ENCODE data around the gene TADA1. TPM values are rescaled to one million over a fixed set of nuclear protein-coding genes. Genes with fewer than 3 reads are reported as not detected.

Gene TADA1
- total RNA-seq, 3 donors from 2014 or later: 6.9 to 18.7 (median 14.1) TPM

DNA sequence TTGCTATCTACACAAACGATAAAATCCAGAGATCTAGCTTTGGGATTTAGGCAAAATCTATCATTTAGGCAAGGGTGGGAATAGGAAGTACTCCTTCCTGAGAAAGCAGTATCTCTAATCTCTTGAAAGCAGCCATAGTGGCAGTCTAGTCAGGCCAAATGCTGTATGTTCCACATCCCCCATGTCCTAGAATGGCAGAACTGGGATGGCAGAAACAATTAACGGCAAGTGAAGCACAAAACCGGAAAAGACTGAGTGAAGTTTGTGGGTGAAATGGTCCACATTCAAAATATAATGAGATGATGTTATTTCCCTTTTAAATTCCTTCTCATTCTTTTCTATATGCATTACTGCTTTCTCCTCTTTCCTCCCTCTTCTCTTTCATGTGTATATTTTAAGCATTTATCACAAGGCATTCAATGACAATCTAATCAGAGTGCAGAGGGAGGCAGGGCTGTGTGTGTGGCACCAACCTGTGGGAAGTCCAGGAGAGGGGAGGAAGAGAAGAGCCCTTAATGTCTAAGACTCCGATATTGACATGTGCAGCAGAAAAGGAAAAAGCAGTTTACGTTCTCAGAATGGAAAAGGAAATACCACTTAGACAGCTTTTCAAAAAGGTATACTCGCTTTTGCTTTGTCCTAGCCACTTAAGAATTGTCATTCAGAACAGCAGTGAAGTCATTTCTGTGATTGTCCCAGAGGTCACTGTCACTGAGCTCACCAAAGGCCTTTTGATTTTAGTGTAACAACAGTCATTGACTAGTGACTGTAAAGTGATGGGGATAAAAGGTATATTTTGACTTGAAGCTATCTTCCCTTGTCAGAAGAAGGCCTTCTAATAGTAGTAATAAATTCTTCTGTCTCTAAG, 42.3 kb upstream of the TADA1 start:
- no peaks in the 10 kb centered on the region for H3K36me3 ChIP-seq
- no peaks in the 10 kb centered on the region for H3K9me3 ChIP-seq
- no peak for DNase-seq (ENCODE audit: low spot score in 2 of 2)
- H3K27me3 ChIP-seq: peaks cover 3 to 34% of the 10 kb centered on the region in 2 donors
- TF ChIP-seq CTCF (IDR thresholded peaks at IDR 0.05) (no peak), POLR2A (IDR thresholded peaks at IDR 0.05) (no peak), POLR2AphosphoS5 (IDR thresholded peaks at IDR 0.05) (no peak)
- H3K4me1 ChIP-seq: no peaks in the 10 kb centered on the region
- H3K27ac ChIP-seq: no peak overlapping the region
- H3K4me3 ChIP-seq: no peak overlapping the region
- intact Hi-C loops (cut with DNase I; ENCODE audit: low total_unique reads): no loop called here

- Histone ChIP-seq H3K27me3 (peaks cover under 1 to 23% of the 10 kb centered on the region in 2 donors), H3K36me3 (no peaks in the 10 kb centered on the region), H3K4me1 (no peaks in the 10 kb centered on the region), H3K4me3 (no peak overlapping the region), H3K9me3 (no peaks in the 10 kb centered on the region), H3K27ac (no peak overlapping the region)
- TF ChIP-seq POLR2A (IDR thresholded peaks at IDR 0.05) (no peak), POLR2AphosphoS5 (IDR thresholded peaks at IDR 0.05) (no peak), CTCF (IDR thresholded peaks at IDR 0.05) (no peak)
- intact Hi-C loops (cut with DNase I; ENCODE audit: low total_unique reads): no loop called here
- DNase-seq (ENCODE audit: low spot score in 2 of 2): no peak
Measured at GRCh38 chr1:166915941-166916340, 39.9 kb upstream of the TADA1 start.

DNA sequence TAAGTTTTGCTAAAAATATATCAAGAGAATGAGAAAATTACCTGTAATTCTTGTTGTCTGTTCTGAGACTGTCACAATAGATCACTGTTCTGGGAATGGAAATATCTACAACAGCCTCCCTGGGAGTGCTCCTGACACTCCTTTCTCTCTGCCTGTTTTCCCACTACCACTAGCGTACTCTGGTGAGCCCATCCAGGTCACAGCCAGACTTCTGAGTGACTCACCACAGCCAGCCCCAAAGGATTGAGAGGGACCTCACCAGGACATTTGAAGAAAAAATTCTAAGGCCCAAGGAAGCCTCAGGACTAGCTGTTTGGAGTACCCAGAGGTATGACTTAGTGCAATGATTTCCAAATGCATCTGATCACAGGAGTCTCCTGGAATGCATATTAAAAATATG, 39.0 kb upstream of the TADA1 start:
- Histone ChIP-seq H3K27ac (no peak overlapping the region), H3K4me1 (no peaks in the 10 kb centered on the region), H3K36me3 (no peaks in the 10 kb centered on the region), H3K27me3 (peaks cover 0 to 14% of the 10 kb centered on the region in 2 donors), H3K4me3 (no peak overlapping the region), H3K9me3 (no peaks in the 10 kb centered on the region)
- no peak for DNase-seq (ENCODE audit: low spot score in 2 of 2)
- no peak for TF ChIP-seq POLR2AphosphoS5 (IDR thresholded peaks at IDR 0.05)
- TF ChIP-seq CTCF (IDR thresholded peaks at IDR 0.05): no peak
- TF ChIP-seq POLR2A (IDR thresholded peaks at IDR 0.05): no peak
- intact Hi-C loops (cut with DNase I; ENCODE audit: low total_unique reads): no loop called here

DNA sequence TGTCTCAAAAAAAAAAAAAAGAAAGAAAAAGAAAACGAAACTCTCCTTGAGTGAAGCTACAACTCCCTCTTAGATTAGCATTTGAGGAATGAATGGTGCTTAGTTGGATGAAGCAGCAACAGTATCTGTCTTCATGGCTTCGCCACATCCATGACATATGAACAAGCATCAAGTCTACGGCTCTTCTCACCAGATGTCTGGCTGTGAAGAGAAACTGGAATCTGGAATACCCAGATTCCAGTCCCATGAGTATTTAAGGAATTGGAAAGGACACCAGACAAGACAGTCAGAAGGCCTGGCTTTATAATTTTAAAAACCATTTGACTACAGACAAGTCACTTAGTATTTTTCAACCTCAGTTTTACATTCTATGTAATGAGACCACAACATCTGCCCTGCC, 38.0 kb upstream of the TADA1 start:
- Histone ChIP-seq H3K27me3 (peaks cover 0 to 5% of the 10 kb centered on the region in 2 donors), H3K27ac (no peak overlapping the region), H3K4me3 (no peak overlapping the region), H3K4me1 (no peaks in the 10 kb centered on the region), H3K9me3 (no peaks in the 10 kb centered on the region), H3K36me3 (no peaks in the 10 kb centered on the region)
- DNase-seq (ENCODE audit: low spot score in 2 of 2): no peak
- no peak for TF ChIP-seq CTCF (IDR thresholded peaks at IDR 0.05)
- intact Hi-C loops (cut with DNase I; ENCODE audit: low total_unique reads): loop anchor here (5.0 kb wide), 1 partner anchor 693 kb away; no protein-coding TSS in a partner anchor

GRCh38 chr1:166911624-166912023, 35.6 kb upstream of the TADA1 start:
- no peaks in the 10 kb centered on the region for H3K27me3 ChIP-seq
- H3K4me1 ChIP-seq: no peaks in the 10 kb centered on the region
- no peak overlapping the region for H3K4me3 ChIP-seq
- H3K36me3 ChIP-seq: no peaks in the 10 kb centered on the region
- H3K27ac ChIP-seq: no peak overlapping the region
- DNase-seq (ENCODE audit: low spot score in 2 of 2): no peak
- TF ChIP-seq CTCF (IDR thresholded peaks at IDR 0.05) (no peak), POLR2AphosphoS5 (IDR thresholded peaks at IDR 0.05) (no peak), POLR2A (IDR thresholded peaks at IDR 0.05) (no peak)
- intact Hi-C loops (cut with DNase I; ENCODE audit: low total_unique reads): loop anchor here (5.0 kb wide), 1 partner anchor 696 kb away; no protein-coding TSS in a partner anchor
- H3K9me3 ChIP-seq: no peaks in the 10 kb centered on the region

Measured in breast epithelium (tissue), 4 donors.